GM18867 (cell line): ENCODE measurements around the gene PHACTR3.

ENCODE experiments used
- ATAC-seq: cut with Tn5 transposase; IDR thresholded peaks from one replicate; pipeline ENCODE4 v1.9.1; 2021; ENCODE audit warnings: mild to moderate bottlenecking, moderate library complexity; ENCODE audit not compliant: unreplicated experiment

Gene PHACTR3

DNA sequence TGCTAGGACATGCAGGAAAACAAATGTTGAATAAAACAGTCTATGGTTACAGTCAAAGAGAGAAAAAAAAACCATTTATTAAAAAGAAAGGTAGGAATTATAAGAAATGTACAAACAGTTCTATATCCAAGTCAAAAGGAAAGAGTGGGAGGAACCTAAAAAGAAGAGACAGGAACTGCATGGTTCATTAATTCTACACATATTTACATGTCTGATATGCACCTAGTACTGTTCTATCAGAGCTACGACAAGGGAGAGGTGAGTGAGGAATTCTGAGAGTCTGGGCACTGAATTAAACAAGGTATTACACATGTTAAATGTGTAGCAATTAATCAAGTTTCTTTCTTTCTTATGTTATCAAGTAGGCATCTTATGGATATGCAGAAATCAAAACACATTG, 287.2 kb downstream of the PHACTR3 start:
- no peak for ATAC-seq

GRCh38 chr20:59895908-59896307, 291.6 kb downstream of the PHACTR3 start:
- ATAC-seq = no peak
